Loucy (cell line): Measurements from ENCODE around the gene TM4SF1.

Experiments
- H2AFZ ChIP-seq: fragments of 200-600 bp; sonication (generic); 2 replicates; pipeline ENCODE4 v1.6.0; 2016; ENCODE audit warnings: antibody characterized with exemption, mild to moderate bottlenecking, low read length, moderate library complexity
- H3F3A ChIP-seq: fragments of 200-600 bp; 2 replicates; pipeline ENCODE4 v1.6.0; 2016; ENCODE audit warnings: antibody characterized with exemption, low read depth, mild to moderate bottlenecking
- H3K27me3 ChIP-seq: fragments of 200-600 bp; sonication (generic); 2 replicates; pipeline ENCODE4 v1.6.1; 2014; ENCODE audit warnings: low read length, mild to moderate bottlenecking; ENCODE audit not compliant: insufficient read depth, poor library complexity, severe bottlenecking
- H3K36me3 ChIP-seq: fragments of 200-600 bp; sonication (generic); 2 replicates; pipeline ENCODE4 v1.6.1; 2016; ENCODE audit warnings: low read length; ENCODE audit not compliant: insufficient read depth
- H3K4me1 ChIP-seq: fragments of 200-600 bp; sonication (generic); 2 replicates; pipeline ENCODE4 v1.5.1; 2014; ENCODE audit warnings: low read length, mild to moderate bottlenecking; ENCODE audit not compliant: insufficient read depth, poor library complexity, severe bottlenecking
- H3K4me2 ChIP-seq: fragments of 200-600 bp; sonication (generic); 2 replicates; pipeline ENCODE4 v1.6.0; 2014; ENCODE audit warnings: antibody characterized with exemption, low read length, low read depth, mild to moderate bottlenecking; ENCODE audit not compliant: poor library complexity, severe bottlenecking
- H3K4me3 ChIP-seq: fragments of 200-600 bp; sonication (generic); 2 replicates; pipeline ENCODE4 v1.5.1; 2014; ENCODE audit warnings: low read length, mild to moderate bottlenecking, mixed read lengths; ENCODE audit not compliant: poor library complexity, severe bottlenecking
- H3K79me2 ChIP-seq: fragments of 200-600 bp; sonication (generic); 2 replicates; pipeline ENCODE4 v1.6.1; 2014; ENCODE audit warnings: low read length; ENCODE audit not compliant: insufficient read depth
- H3K9ac ChIP-seq: fragments of 200-600 bp; sonication (generic); 2 replicates; pipeline ENCODE4 v1.6.0; 2014; ENCODE audit warnings: mild to moderate bottlenecking, low read depth, low read length, moderate library complexity; ENCODE audit not compliant: poor library complexity, severe bottlenecking
- H3K9me2 ChIP-seq: fragments of 200-600 bp; sonication (generic); replicated peaks from 2 replicates; pipeline ENCODE4 v1.6.1; 2016; ENCODE audit warnings: low read depth, low read length, mixed read lengths
- H3K9me3 ChIP-seq: fragments of 200-600 bp; sonication (generic); 2 replicates; pipeline ENCODE4 v1.6.1; 2014; ENCODE audit warnings: mild to moderate bottlenecking, antibody characterized with exemption, low read length, low read depth; ENCODE audit not compliant: insufficient read depth
- H4K20me1 ChIP-seq: fragments of 200-600 bp; sonication (generic); 2 replicates; pipeline ENCODE4 v1.6.0; 2014; ENCODE audit warnings: antibody characterized with exemption, low read length, mild to moderate bottlenecking; ENCODE audit not compliant: insufficient read depth, poor library complexity, severe bottlenecking
- EZH2phosphoT487 ChIP-seq: fragments of 200-600 bp; IDR thresholded peaks from 2 replicates; pipeline ENCODE4 v1.6.1; 2018; ENCODE audit warnings: antibody characterized with exemption, mild to moderate bottlenecking, moderate library complexity, borderline replicate concordance
- TF ChIP-seq, protein P1 (sequence below): fragments of 200-600 bp; sonication (generic); conservative IDR thresholded peaks from 2 replicates; pipeline ENCODE4 v1.5.1; 2014; ENCODE audit warnings: mild to moderate bottlenecking, antibody characterized with exemption, low read length

The TM4SF1 gene

DNA sequence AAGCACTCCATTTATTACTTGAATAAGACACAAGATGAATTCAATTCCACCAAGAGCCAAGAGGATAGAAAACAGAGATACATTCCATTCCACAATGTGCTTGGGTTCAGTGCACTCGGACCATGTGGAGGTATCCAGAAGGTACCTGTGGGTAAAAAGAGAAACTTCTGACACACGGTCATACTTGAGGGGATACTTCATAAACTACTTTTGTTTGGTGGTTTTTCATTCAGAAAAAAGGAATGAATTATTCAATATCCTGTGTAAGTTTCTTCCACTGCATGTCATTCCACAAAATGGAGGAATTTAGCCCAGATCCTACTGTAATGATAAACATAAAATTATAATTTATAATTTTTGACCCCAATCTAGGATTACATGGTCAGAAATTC lies 5.7 kb downstream of the TM4SF1 start:
- Histone ChIP-seq H3K9ac (no peak overlapping the region), H3K9me2 (no peaks in the 10 kb centered on the region), H3F3A (no peaks in the 10 kb centered on the region), H3K79me2 (no peaks in the 10 kb centered on the region), H3K4me3 (no peak overlapping the region), H3K4me2 (no peak overlapping the region), H3K27me3 (no peaks in the 10 kb centered on the region), H4K20me1 (no peaks in the 10 kb centered on the region), H3K36me3 (no peaks in the 10 kb centered on the region), H3K4me1 (no peaks in the 10 kb centered on the region), H3K9me3 (no peaks in the 10 kb centered on the region), H2AFZ (no peak overlapping the region)
- no peak for TF ChIP-seq EZH2phosphoT487
- TF ChIP-seq, protein P1, sequence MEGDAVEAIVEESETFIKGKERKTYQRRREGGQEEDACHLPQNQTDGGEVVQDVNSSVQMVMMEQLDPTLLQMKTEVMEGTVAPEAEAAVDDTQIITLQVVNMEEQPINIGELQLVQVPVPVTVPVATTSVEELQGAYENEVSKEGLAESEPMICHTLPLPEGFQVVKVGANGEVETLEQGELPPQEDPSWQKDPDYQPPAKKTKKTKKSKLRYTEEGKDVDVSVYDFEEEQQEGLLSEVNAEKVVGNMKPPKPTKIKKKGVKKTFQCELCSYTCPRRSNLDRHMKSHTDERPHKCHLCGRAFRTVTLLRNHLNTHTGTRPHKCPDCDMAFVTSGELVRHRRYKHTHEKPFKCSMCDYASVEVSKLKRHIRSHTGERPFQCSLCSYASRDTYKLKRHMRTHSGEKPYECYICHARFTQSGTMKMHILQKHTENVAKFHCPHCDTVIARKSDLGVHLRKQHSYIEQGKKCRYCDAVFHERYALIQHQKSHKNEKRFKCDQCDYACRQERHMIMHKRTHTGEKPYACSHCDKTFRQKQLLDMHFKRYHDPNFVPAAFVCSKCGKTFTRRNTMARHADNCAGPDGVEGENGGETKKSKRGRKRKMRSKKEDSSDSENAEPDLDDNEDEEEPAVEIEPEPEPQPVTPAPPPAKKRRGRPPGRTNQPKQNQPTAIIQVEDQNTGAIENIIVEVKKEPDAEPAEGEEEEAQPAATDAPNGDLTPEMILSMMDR = no peak

DNA sequence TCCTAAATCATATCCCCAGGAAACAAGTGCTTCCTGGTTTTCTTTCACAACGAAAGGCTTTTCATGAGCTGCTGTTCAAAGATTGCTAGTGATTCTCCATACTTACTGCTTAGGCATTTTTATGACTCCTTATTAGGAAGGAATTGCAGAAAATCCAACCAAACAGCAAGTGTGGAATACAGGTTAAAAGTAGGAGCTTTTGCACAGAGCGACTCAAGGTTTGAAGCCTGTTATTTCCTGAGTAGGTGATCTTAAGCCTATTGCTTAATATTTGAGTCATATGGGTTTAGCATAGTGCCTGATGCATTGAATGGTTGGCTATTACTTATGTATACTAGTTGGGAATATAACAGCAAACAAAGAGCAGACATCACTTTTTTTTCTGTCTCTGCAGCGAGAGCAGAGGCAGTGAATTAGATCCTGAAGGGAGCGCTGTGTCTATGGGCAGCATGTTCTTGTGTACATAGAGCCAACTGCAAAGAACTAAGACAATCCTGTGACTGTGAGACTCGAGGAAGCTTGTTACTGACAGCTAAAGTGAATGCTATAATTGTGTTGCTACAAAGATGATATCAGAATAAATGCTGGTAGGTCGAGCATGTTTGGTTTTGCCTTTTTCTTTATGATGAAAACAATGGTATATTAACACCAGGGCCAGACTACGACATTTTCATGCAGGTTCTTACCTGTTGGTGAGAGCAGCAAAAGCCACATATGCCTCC lies 6.3 kb downstream of the TM4SF1 start:
- Histone ChIP-seq H4K20me1 (no peaks in the 10 kb centered on the region), H3K9me2 (no peaks in the 10 kb centered on the region), H3K4me2 (no peak overlapping the region), H3F3A (no peaks in the 10 kb centered on the region), H3K4me3 (no peak overlapping the region), H3K9me3 (no peaks in the 10 kb centered on the region), H3K36me3 (no peaks in the 10 kb centered on the region), H3K79me2 (no peaks in the 10 kb centered on the region), H3K4me1 (no peaks in the 10 kb centered on the region), H2AFZ (peak overlapping the region; percentile 71; the same call in 1 of the 2 replicates), H3K9ac (no peak overlapping the region), H3K27me3 (no peaks in the 10 kb centered on the region)
- TF ChIP-seq, protein P1 = peak; percentile 21
- no peak for TF ChIP-seq EZH2phosphoT487

DNA sequence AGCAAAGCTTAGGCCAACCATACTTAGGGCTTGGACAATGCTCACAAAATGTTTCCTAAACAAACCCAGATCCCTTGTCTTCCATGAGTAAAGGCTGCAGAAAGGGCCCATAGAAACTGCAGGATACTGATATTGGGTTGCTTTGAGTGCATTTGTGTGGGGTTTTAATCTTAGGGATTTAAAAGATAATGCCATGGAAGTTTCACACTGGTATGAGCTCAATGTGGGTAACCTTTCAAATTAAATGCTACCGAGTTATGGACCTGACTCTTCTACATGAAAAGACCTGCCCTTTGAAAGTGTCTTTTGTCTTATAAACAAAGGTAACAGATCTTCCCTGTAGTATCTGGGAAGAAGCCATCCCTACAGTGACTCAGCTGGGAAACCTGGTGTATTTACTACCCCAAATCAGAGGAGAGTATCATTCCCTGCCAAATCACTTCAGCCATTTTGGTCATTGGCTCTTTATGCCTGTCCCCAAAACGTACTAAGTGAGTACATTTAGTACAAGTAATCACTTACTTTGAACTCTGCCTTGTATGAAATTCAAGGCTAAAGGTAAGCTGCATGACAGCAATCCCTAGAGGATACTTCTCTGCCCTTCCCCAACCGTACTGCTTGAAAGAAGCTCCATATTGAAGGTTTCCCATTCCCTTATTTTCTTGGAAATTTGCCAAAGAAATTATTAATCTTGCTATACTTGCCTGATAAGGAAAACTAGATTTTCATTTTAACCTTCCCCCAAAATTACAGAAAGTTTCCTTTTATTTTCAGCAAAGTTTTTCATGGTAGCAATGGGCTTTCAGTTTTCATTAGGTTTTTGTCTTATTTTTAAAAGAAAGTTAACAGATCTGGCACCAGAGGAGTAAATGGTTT lies 7.2 kb downstream of the TM4SF1 start:
- Histone ChIP-seq H3K36me3 (no peaks in the 10 kb centered on the region), H4K20me1 (no peaks in the 10 kb centered on the region), H3K79me2 (no peaks in the 10 kb centered on the region), H3K9me3 (no peaks in the 10 kb centered on the region), H3K27me3 (no peaks in the 10 kb centered on the region), H3K4me3 (no peak overlapping the region), H3K9ac (no peak overlapping the region), H3K4me1 (no peaks in the 10 kb centered on the region), H3F3A (no peaks in the 10 kb centered on the region), H3K4me2 (no peak overlapping the region), H3K9me2 (no peaks in the 10 kb centered on the region), H2AFZ (peak overlapping the region; percentile 47)
- TF ChIP-seq EZH2phosphoT487 = no peak
- TF ChIP-seq, protein P1 = no peak
